Osteoblast (primary cell): Measurements from ENCODE around the gene FCHO1. TPM values are rescaled to one million over a fixed set of nuclear protein-coding genes. Genes with fewer than 3 reads are reported as not detected.

Experiments used
- DNase-seq: peaks from one replicate; pipeline ENCODE4 v3.0.0; 2011; ENCODE audit warnings: low spot score, mixed read lengths; ENCODE audit not compliant: insufficient read length; ENCODE audit errors: missing footprints
- H2AFZ ChIP-seq: 2 replicates; pipeline ENCODE4 v1.6.0; 2011; ENCODE audit warnings: mild to moderate bottlenecking, low read length
- H3K27ac ChIP-seq: 2 replicates; pipeline ENCODE4 v1.5.1; 2011; ENCODE audit warnings: mild to moderate bottlenecking, low read depth, low read length, moderate library complexity
- H3K27me3 ChIP-seq: 2 replicates; pipeline ENCODE4 v1.6.0; 2012; ENCODE audit warnings: mild to moderate bottlenecking, control low read depth, inconsistent platforms, low read length, moderate library complexity; ENCODE audit not compliant: insufficient read depth
- H3K36me3 ChIP-seq: 2 replicates; pipeline ENCODE4 v1.5.1; 2011; ENCODE audit warnings: mild to moderate bottlenecking, low read length, control low read depth, moderate library complexity; ENCODE audit not compliant: insufficient read depth
- H3K4me1 ChIP-seq: 2 replicates; pipeline ENCODE4 v1.5.1; 2011; ENCODE audit warnings: mild to moderate bottlenecking, low read length, control low read depth, moderate library complexity; ENCODE audit not compliant: insufficient read depth
- H3K4me2 ChIP-seq: 2 replicates; pipeline ENCODE4 v1.6.0; 2011; ENCODE audit warnings: mild to moderate bottlenecking, low read length; ENCODE audit not compliant: insufficient read depth
- H3K4me3 ChIP-seq: fragments of 200-600 bp; sonication (generic); 3 replicates; pipeline ENCODE4 v1.5.1; 2012; ENCODE audit warnings: mild to moderate bottlenecking, low read length, inconsistent platforms; ENCODE audit not compliant: insufficient read depth
- H3K79me2 ChIP-seq: 2 replicates; pipeline ENCODE4 v1.6.0; 2012; ENCODE audit warnings: mild to moderate bottlenecking, low read length, control low read depth, inconsistent platforms; ENCODE audit not compliant: insufficient read depth
- H3K9me3 ChIP-seq: 2 replicates; pipeline ENCODE4 v1.5.1; 2011; ENCODE audit warnings: low read depth, low read length, control low read depth
- H4K20me1 ChIP-seq: 2 replicates; pipeline ENCODE4 v1.6.0; 2012; ENCODE audit warnings: mild to moderate bottlenecking, low read length, control low read depth; ENCODE audit not compliant: insufficient read depth
- total RNA-seq: library from RNA; depleted of rRNA; stranded (reverse); fragments of >200 nt; gene quantifications from 2 replicates; pipeline ENCODE4 v1.2.3, GENCODE V29; 2012
- TF ChIP-seq, protein P1 (sequence below): IDR thresholded peaks from 2 replicates; pipeline ENCODE4 v1.5.1; 2011; ENCODE audit warnings: mild to moderate bottlenecking, low read depth, low read length, moderate library complexity; ENCODE audit errors: extremely low read depth

The FCHO1 gene
- total RNA-seq, 1 donor: 0.72 TPM

GRCh38 chr19:17830567-17831418, 79.5 kb downstream of the FCHO1 start:
- Histone ChIP-seq H3K4me3 (no peak overlapping the region), H3K27ac (no peak overlapping the region), H4K20me1 (no peaks in the 10 kb centered on the region), H3K79me2 (no peaks in the 10 kb centered on the region), H3K36me3 (no peaks in the 10 kb centered on the region), H3K27me3 (no peaks in the 10 kb centered on the region), H3K4me1 (no peaks in the 10 kb centered on the region), H3K4me2 (no peak overlapping the region), H3K9me3 (no peaks in the 10 kb centered on the region), H2AFZ (no peak overlapping the region)
- TF ChIP-seq, protein P1, sequence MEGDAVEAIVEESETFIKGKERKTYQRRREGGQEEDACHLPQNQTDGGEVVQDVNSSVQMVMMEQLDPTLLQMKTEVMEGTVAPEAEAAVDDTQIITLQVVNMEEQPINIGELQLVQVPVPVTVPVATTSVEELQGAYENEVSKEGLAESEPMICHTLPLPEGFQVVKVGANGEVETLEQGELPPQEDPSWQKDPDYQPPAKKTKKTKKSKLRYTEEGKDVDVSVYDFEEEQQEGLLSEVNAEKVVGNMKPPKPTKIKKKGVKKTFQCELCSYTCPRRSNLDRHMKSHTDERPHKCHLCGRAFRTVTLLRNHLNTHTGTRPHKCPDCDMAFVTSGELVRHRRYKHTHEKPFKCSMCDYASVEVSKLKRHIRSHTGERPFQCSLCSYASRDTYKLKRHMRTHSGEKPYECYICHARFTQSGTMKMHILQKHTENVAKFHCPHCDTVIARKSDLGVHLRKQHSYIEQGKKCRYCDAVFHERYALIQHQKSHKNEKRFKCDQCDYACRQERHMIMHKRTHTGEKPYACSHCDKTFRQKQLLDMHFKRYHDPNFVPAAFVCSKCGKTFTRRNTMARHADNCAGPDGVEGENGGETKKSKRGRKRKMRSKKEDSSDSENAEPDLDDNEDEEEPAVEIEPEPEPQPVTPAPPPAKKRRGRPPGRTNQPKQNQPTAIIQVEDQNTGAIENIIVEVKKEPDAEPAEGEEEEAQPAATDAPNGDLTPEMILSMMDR: no peak
- peak; percentile 94 for DNase-seq

GRCh38 chr19:17831419-17831888, 80.2 kb downstream of the FCHO1 start:
- H3K4me2 ChIP-seq: no peak overlapping the region
- no peak overlapping the region for H3K27ac ChIP-seq
- DNase-seq: peak; percentile 53
- H3K36me3 ChIP-seq: no peaks in the 10 kb centered on the region
- H2AFZ ChIP-seq: no peak overlapping the region
- H3K79me2 ChIP-seq: no peaks in the 10 kb centered on the region
- H3K4me3 ChIP-seq: no peak overlapping the region
- H4K20me1 ChIP-seq: no peaks in the 10 kb centered on the region
- TF ChIP-seq, protein P1: no peak
- H3K4me1 ChIP-seq: no peaks in the 10 kb centered on the region
- no peaks in the 10 kb centered on the region for H3K27me3 ChIP-seq
- no peaks in the 10 kb centered on the region for H3K9me3 ChIP-seq

- Histone ChIP-seq H3K4me1 (no peaks in the 10 kb centered on the region), H3K27me3 (no peaks in the 10 kb centered on the region), H4K20me1 (no peaks in the 10 kb centered on the region), H3K79me2 (no peaks in the 10 kb centered on the region), H2AFZ (no peak overlapping the region), H3K4me2 (no peak overlapping the region), H3K9me3 (no peaks in the 10 kb centered on the region), H3K4me3 (no peak overlapping the region), H3K27ac (no peak overlapping the region), H3K36me3 (no peaks in the 10 kb centered on the region)
- TF ChIP-seq, protein P1: no peak
- DNase-seq: peak; percentile 73
Measured at GRCh38 chr19:17832443-17833208, 81.3 kb downstream of the FCHO1 start.
